HG03469 (cell line): ENCODE measurements around the gene SINHCAF.
A peak's percentile ranks its signal among the peaks of the same experiment; 100 is the strongest.
"Not testable (repeated sequence)": the region's sequence is repeated elsewhere in the genome, so short reads cannot be mapped to it uniquely, and the experiment has no call there.

Source experiments
- ATAC-seq: cut with Tn5 transposase; IDR thresholded peaks from one replicate; pipeline ENCODE4 v1.9.1; 2021; ENCODE audit warnings: mild to moderate bottlenecking, moderate library complexity, moderate number of reproducible peaks; ENCODE audit not compliant: unreplicated experiment

The SINHCAF gene, protein sequence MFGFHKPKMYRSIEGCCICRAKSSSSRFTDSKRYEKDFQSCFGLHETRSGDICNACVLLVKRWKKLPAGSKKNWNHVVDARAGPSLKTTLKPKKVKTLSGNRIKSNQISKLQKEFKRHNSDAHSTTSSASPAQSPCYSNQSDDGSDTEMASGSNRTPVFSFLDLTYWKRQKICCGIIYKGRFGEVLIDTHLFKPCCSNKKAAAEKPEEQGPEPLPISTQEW

DNA sequence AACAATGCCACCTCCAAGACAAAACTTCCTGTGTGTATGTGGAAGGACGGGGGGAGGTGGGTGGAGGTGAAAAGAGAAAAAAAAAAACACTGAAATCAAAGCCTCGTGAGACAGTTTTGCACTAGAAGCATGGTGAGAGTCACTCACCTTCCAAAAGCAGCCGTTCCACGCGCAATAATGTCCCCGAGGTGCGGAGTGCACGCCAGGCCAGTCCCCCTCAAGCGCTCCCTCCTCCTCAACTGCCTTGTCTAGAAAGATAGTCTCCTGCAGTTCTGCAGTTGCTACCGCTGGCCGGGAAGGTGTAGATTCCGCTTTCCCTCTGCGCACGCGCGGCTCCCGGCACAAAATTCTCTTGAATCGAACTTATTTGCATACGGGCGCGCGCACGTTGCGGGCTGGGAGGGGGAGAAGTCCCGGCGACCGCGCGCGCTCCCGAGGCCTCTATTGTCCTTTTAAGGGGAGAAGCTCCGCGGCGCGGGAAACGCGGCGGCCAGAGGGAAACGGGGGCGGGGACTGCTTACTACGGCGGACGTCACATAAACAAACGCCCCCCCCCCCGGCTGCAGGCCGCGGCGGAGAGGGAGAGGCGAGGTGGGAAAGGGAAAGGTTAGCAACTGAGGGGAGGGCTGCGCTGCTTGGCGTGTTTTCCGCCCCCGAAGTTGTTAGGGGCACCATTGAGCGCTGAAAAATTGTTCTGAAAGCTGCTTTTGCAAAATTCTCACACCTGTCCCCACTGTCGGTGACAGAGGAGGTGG, at the start of gene SINHCAF:
Gene SINHCAF (minus strand): TSS at position 274 of the 755 bp plus-strand sequence. CDS start 27,946 bp downstream, outside the sequence.
- ATAC-seq = peak; percentile 33

DNA sequence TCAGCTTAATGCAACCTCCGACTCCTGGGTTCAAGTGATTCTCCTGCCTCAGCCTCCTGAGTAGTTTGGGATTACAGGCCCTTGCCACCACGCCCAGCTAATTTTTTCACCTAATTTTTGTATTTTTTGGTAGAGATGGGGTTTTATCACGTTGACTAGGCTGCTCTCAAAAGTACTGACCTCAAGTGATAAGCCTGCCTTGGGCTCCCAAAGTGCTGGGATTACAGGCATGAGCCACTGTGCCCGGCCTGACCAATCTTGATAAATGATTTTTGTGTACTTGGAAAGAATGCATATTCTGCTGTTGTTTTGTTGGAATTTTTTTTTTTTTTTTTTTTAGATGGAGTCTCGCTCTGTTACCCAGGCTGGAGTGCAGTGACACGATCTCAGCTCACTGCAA, 49.5 kb upstream of the SINHCAF start:
- ATAC-seq = not testable (repeated sequence)

DNA sequence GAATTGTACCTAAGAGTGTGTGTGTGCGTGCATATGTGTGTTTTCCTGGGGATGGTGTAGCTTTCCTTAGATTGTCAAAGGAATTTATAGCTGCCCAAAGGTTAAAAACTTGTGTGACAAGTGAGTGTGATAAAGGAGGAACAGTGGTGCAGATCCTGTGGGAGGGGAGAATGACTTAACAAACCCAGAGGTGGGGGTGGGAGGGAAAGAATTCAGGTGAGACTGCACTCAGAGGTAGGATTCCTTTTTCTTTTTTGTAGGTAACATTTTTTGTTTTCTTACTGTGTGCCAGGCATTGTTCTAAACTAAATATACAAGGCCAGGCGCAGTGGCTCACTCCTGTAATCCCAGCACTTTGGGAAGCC, 45.3 kb upstream of the SINHCAF start:
- ATAC-seq = no peak

DNA sequence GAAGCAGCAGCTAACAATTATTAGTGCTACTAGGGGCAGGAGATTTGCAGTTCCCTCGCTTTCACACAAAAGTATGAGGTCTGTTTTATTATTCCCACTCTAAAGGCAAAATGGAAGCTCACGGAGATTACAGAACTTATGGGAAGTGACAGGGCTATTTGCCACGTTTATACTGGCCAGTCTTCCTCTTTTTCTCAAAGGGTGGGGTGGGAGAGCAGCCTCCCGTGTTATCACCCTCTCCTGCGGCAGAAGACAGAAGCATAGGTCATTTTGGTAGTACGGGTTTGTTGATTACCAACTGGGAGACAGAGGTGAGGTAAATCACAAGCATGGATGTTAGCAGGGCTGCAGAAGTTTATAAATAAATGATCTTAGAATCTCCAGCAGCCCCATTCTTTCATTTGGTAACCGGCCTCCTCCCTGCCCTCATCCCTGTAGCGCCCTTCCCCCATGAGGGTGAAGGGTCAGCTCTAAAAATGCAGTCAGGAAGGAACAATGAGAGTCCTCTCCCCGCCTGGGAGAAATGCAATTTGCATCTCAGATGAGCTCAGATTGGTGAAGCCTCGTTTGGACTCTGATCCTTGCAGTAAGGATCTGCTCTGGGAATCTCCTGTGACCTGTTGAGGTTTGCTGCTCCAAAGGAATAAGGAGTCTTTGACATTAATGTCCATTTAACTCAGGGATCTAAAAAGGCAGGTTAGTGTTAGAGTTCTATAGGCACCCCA, 44.7 kb upstream of the SINHCAF start:
- no peak for ATAC-seq

GRCh38 chr12:31369712-31370521, 44.0 kb upstream of the SINHCAF start:
- ATAC-seq = no peak

DNA sequence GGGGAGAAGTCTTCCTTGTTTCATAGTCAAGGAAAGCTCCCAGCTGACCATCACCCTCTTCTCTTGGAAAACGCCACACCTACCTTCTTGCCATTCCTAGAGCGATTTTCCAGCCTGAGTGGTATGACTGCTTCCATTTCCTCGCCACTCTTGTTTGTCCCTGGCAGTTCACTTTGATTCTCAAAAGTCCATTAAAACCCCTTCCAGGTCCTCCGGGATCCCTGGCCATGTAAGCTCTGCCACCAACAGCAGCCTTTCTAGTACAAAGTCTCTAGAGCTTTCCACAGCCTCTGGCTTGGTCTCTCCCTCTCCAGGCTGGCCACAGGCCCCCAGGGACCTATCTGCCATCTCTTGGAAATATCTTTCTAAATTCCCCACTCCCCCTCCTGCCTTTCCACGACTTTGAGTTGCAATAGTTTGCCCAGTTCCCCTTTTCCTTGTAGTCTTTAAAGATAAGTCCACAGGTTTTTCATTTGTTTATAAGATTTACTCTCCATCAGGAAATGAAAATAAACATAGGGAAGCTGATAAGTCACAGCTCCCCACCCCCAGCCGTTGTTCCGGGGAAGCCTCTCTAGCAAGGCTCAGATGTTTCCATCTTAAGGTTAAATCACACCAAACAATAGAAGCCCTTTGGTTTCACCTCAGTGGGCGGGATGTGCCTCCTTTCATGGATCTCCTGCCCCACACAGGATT, 42.9 kb upstream of the SINHCAF start:
- ATAC-seq = no peak

DNA sequence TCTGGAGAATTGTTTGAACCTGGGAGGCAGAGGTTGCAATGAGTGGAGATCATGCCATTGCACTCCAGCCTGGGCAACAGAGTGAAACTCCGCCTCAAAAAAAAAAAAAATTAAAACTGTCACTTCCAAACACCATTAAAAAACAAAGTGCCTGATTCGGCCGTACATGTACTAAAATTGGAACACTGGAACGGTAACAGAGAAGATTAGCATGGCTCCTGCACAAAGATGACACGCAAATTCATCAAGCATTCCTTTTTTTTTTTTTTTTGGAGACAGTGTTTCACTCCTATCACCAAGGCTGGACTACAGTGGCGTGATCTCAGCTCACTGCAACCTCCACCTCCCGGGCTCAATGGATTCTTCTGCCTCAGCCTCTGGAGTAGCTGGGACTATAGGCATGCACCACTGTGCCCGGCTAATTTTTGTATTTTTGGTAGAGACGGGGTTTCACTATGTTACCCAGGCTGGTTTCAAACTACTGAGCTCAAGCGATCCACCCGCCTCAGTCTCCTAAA, 40.2 kb upstream of the SINHCAF start:
- no peak for ATAC-seq

DNA sequence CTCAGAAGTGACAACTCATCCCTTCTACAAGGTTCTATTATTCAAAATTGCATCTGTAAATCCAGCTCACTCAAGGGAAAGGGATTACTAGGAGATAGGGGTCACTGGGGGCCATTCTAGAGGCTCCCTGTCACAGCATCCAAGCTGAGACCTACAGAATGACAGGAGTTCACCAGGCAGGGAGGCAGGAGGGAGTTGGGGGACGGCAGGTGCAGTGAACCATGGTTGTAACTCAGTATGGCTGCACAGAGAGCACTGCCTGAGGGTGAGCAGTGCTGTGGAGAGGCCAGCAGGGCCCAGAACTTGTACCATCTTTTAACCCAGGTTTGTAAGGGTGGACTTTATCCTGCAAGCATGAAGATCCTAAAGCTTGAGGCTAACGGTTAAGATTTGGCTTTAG, 37.9 kb upstream of the SINHCAF start:
- ATAC-seq = no peak

DNA sequence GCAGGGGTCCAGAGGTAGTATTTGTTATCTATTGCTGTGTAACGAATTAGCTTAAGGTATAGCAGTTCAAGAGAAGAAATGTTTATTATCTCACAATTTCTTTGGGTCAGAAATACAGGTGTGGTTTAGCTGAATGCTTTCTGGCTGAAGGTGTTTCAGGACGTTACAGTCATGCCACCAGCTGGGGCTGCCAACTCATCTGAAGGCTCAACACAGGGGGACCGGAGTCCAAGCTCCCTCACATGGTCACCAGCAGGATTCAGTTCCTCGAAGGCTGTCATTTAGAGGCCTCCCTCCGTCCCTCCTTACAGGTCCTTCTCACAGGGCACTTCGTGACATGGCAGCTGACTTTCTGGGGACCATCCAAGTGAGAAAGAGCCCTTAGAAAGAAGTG, 37.5 kb upstream of the SINHCAF start:
- peak; percentile 3 for ATAC-seq

- peak; percentile 61 for ATAC-seq
Observed at GRCh38 chr12:31362759-31363415, 36.9 kb upstream of the SINHCAF start.

DNA sequence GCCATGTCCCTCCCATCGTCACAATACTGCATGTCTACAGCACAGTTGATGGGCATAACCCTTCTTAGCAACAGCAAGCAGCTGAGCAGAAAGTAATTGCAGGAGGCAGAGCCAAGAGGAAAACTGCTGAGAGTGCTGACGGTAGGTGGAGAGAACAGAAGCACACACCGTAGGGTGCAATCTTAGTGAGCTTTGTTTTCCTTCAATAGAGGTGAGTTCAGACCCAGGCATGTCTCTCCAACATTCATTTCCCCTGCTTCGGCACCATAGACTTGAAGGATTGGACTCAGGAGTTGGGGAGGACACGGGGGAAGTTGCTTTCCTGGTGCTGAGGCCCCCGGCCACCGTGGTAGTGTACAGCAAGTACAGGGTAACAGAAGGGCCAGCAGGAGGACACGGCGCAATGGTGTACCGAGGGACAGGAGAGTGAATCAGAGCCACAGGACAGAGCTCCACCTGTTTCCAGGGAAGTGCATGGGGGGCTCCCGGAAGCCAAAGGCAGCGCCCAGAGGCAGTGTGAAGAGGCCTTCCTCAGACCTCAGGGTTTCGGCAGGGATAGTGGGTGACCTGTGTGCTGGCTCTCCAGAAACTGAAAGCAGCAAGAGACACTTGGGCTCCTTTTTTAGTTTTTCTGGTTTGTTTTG, 36.3 kb upstream of the SINHCAF start:
- ATAC-seq = no peak

DNA sequence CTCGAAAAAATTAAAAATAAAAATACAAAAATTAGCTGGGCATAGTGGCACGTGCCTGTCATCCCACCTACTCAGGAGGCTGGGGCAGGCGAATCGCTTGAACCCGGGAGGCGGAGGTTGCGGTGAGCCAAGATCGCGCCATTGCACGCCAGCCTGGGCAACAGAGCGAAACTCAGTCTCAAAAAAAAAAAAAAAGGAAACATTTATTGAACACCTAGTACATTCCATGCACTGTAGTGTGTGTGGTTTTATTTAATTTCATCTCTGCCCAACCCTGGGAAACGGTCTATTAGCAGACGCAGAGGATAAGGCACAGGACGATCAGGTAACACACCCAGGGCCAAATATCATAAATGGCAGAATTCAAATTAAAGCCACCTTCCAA, 35.8 kb upstream of the SINHCAF start:
- ATAC-seq = no peak

DNA sequence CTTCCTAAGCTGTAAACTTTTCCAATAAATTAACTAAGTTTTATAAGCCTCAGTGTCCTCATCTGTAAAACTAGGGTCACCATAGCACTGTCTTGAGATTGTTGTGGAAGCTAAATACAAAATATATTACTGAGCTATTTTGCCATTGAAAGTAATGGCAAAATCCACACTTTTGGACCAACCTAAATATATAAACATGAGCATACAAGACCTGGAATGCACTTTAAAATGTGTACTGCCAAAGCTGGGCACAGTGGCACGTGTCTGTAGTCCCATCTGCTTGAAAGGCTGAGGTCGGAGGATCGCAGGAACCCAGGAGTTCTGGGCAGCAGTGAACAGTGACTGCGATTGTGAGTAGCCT, 29.8 kb upstream of the SINHCAF start:
- no peak for ATAC-seq

DNA sequence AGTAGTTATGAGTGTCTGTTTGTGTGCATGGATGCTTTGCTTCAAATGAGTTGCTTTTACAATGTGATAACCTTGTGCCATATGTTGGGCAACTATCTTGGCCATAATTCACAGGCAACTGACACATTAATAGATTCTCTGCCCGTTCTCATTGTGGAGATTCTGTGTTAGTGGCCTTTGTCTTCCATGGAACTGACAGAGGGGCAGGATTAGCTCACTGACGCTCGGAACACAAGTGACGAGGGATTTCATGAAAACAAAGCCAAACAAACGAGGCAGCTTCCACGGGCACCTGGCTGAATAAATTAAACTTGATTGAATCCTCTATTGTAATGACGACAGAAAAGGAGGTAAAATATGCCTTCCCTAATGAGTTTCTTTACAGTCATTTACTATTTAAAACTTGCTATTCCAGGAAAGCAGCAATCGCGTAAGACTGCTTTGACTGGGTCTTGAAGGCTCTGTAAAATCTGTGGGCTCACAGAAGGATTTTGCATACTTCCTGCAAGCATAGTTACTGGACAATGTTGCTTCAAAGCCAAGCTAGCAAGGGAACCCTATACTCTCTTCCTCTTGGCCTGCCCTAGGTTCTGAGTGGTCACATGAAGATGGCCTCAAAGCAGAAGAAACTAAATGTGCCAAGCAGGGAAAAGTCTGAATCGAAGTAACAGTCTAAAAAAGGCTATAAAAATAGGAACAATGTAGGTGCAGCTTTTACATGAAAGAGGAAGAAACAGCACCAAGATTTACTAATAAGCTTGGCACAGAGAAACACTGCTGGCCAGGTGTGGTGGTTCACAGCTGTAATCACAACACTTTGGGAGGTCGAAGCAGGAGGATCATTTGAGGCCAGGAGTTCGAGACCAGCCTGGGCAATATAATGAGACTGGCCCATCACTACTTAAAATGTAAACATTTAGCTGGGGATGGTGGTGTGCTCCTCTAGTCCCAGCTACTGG, 28.1 kb upstream of the SINHCAF start:
- ATAC-seq = no peak

GRCh38 chr12:31346267-31346666, 20.3 kb upstream of the SINHCAF start:
- no peak for ATAC-seq

DNA sequence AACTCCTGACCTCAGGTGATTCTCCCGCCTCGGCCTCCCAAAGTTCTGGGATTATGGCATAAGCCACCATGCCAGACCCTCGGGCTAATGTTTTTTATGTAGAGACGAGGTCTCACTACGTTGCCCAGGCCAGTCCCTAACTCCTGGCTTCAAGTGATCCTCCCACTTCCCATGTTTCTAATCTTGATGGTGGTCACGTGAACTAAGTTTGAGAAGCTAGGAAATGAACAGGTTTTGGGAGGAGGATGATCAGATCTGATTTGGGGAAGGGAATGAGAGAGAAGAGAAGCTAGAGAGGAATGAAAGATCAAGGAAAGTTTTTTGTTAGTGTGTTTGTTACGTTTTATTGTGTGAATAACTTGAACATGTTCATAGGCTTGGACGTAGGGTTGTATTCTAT, 17.2 kb upstream of the SINHCAF start:
- no peak for ATAC-seq

- no peak for ATAC-seq
Observed at GRCh38 chr12:31342286-31342685, 16.3 kb upstream of the SINHCAF start.
